OCI-LY3 (cell line): Measurements from ENCODE around the gene TMEM144.

Experiments used
- H2AFZ ChIP-seq: fragments of 200-600, 300-600 bp; shearing (Covaris generic); 2 replicates; pipeline ENCODE4 v1.6.0; 2014; ENCODE audit warnings: antibody characterized with exemption, low read depth, low read length
- H3K27ac ChIP-seq: fragments of 200-600, 300-600 bp; sonication (generic); 2 replicates; pipeline ENCODE4 v1.5.1; 2014; ENCODE audit warnings: mild to moderate bottlenecking, low read length, moderate library complexity, mixed read lengths
- H3K27me3 ChIP-seq: fragments of 200-600, 300-600 bp; sonication (generic); 2 replicates; pipeline ENCODE4 v1.6.1; 2014; ENCODE audit warnings: low read depth, low read length, mixed read lengths
- H3K36me3 ChIP-seq: fragments of 200-600, 300-600 bp; sonication (generic); replicated peaks from 2 replicates; pipeline ENCODE3; 2014; ENCODE audit warnings: low read depth, low read length, mixed read lengths
- H3K4me1 ChIP-seq: fragments of 300-600, 200-600 bp; sonication (generic); 2 replicates; pipeline ENCODE4 v1.6.1; 2014; ENCODE audit warnings: low read length, mixed read lengths
- H3K4me2 ChIP-seq: fragments of 200-600, 300-600 bp; sonication (generic); 2 replicates; pipeline ENCODE4 v1.6.1; 2014; ENCODE audit warnings: low read length, mixed read lengths
- H3K4me3 ChIP-seq: fragments of 300-600, 200-600 bp; sonication (generic); 2 replicates; pipeline ENCODE4 v1.5.1; 2014; ENCODE audit warnings: antibody characterized with exemption, mild to moderate bottlenecking, low read length, moderate library complexity
- H3K79me2 ChIP-seq: fragments of 300-600, 200-600 bp; shearing (Covaris generic); 2 replicates; pipeline ENCODE4 v1.6.1; 2014; ENCODE audit warnings: mild to moderate bottlenecking, low read length, mixed read lengths
- H3K9ac ChIP-seq: fragments of 300-600, 200-600 bp; shearing (Covaris generic); 2 replicates; pipeline ENCODE4 v1.6.0; 2014; ENCODE audit warnings: mild to moderate bottlenecking, low read length, moderate library complexity
- H3K9me3 ChIP-seq: fragments of 200-600, 300-600 bp; shearing (Covaris generic); 2 replicates; pipeline ENCODE4 v1.6.1; 2014; ENCODE audit warnings: low read length, mixed read lengths; ENCODE audit not compliant: insufficient read depth
- H4K20me1 ChIP-seq: fragments of 200-600, 300-600 bp; sonication (generic); 2 replicates; pipeline ENCODE4 v1.6.1; 2016; ENCODE audit warnings: low read length, mixed read lengths; ENCODE audit not compliant: insufficient read depth
- CTCF ChIP-seq: fragments of 200-600, 300-600 bp; sonication (generic); IDR thresholded peaks from 2 replicates; pipeline ENCODE4 v1.5.1; 2014; ENCODE audit warnings: antibody characterized with exemption, low read length, low read depth
- EZH2phosphoT487 ChIP-seq: fragments of 200-600 bp; shearing (Covaris generic); IDR thresholded peaks from 2 replicates; pipeline ENCODE4 v1.6.1; 2018; ENCODE audit warnings: antibody characterized with exemption, mixed run types, low read depth

Gene TMEM144

GRCh38 chr4:158190718-158191117 lies 19.6 kb upstream of the TMEM144 start:
- no peaks in the 10 kb centered on the region for H3K36me3 ChIP-seq
- H3K4me1 ChIP-seq, result peaks cover 4% of the 10 kb centered on the region; the same call in 1 of the 2 replicates
- H3K9ac ChIP-seq, result no peak overlapping the region

DNA sequence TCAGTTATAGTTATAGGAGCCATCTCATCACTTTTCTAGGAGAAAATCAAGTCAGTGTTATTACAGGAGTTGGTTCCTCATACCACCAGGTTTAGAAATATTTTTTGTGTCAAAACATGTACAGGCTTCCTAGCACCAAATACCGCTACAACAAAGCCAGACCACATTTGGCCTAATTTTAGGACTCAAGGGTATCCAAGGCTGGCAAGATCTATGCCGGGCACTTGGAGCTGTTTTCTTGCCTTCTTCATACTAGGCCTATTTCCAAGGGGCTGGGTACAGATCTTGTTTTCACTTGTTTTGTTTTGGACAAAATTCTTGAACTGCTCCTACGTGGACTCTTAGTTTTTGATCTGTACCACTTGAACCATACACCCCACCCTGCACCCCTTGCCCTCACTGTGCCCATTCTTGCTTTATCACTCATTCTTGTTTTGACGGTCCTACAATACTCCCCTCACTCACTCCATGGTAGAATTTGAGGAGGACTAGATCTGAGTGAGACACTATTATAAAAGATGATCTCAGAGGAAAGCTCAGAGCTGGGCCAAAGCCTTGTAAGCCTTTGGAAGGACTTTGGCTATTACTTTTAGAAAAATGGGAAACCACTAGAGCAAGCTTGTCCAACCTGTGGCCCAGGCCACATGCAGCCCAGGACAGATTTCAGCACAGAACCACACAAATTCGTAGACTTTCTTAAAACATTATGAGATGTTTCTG lies 17.7 kb upstream of the TMEM144 start:
- Histone ChIP-seq H3K4me2 (no peak overlapping the region), H3K9me3 (no peaks in the 10 kb centered on the region)
- no peak for TF ChIP-seq CTCF

More at GRCh38 chr4:158190718-158191117, 19.6 kb upstream of the TMEM144 start:
- Histone ChIP-seq H3K4me2 (no peak overlapping the region), H3K4me3 (no peak overlapping the region), H3K27me3 (no peaks in the 10 kb centered on the region), H3K79me2 (no peaks in the 10 kb centered on the region), H2AFZ (no peak overlapping the region), H3K27ac (no peak overlapping the region), H4K20me1 (no peaks in the 10 kb centered on the region), H3K9me3 (no peaks in the 10 kb centered on the region)
- no peak for TF ChIP-seq EZH2phosphoT487
- TF ChIP-seq CTCF, result no peak

GRCh38 chr4:158193171-158193749 lies 17.0 kb upstream of the TMEM144 start:
- no peaks in the 10 kb centered on the region for H3K79me2 ChIP-seq
- H3K9me3 ChIP-seq, result no peaks in the 10 kb centered on the region
- peaks cover 4% of the 10 kb centered on the region; the same call in 1 of the 2 replicates for H3K4me1 ChIP-seq
- no peak for TF ChIP-seq EZH2phosphoT487
- TF ChIP-seq CTCF, result peak; percentile 78
- H3K36me3 ChIP-seq, result no peaks in the 10 kb centered on the region
- peak overlapping the region; percentile 50 for H3K4me2 ChIP-seq
- H3K27me3 ChIP-seq, result no peaks in the 10 kb centered on the region
- H2AFZ ChIP-seq, result peak overlapping the region; percentile 81
- no peak overlapping the region for H3K27ac ChIP-seq
- H3K4me3 ChIP-seq, result peak overlapping the region; percentile 40
- H4K20me1 ChIP-seq, result no peaks in the 10 kb centered on the region
- no peak overlapping the region for H3K9ac ChIP-seq

More for the DNA sequence above, 17.7 kb upstream of the TMEM144 start:
- Histone ChIP-seq H3K36me3 (no peaks in the 10 kb centered on the region), H3K79me2 (no peaks in the 10 kb centered on the region), H3K27ac (no peak overlapping the region), H2AFZ (0 out of 2 replicates have a peak overlapping the region, but pooled peaks have one; percentile 26), H3K4me1 (peaks cover 4% of the 10 kb centered on the region; the same call in 1 of the 2 replicates), H3K9ac (no peak overlapping the region), H3K27me3 (no peaks in the 10 kb centered on the region), H4K20me1 (no peaks in the 10 kb centered on the region), H3K4me3 (no peak overlapping the region)

DNA sequence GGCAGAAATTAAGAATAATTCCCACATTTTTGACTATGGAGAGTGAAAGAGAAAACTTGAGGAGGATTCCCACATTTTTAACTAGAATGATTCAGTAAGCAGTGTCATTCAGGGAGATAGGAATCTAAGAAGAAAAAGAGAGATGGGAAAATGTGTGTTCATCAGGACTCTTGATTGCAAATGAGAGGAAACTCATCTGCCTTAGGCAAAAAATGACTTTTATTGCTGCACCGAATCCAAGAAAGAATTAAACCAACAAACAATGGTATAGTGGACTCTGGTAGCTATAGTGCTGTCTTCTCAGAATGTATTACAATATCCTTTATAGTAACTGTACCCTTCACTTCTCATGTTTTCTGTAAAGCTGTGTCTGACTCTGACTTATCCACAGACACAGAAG lies 15.0 kb upstream of the TMEM144 start:
- no peaks in the 10 kb centered on the region for H3K79me2 ChIP-seq
- no peak overlapping the region for H3K4me3 ChIP-seq
- H3K27me3 ChIP-seq, result no peaks in the 10 kb centered on the region
- no peaks in the 10 kb centered on the region for H4K20me1 ChIP-seq
- no peaks in the 10 kb centered on the region for H3K36me3 ChIP-seq
- no peak overlapping the region for H2AFZ ChIP-seq
- no peaks in the 10 kb centered on the region; the same call in 1 of the 2 replicates for H3K4me1 ChIP-seq
- no peak overlapping the region for H3K4me2 ChIP-seq
- H3K9ac ChIP-seq, result no peak overlapping the region
- no peak overlapping the region for H3K27ac ChIP-seq
- no peaks in the 10 kb centered on the region for H3K9me3 ChIP-seq
- TF ChIP-seq EZH2phosphoT487 (no peak), CTCF (no peak)
